Lung (tissue), 12 donors: Measurements from ENCODE around the gene ACOD1. TPM values are rescaled to one million over a fixed set of nuclear protein-coding genes. Genes with fewer than 3 reads are reported as not detected.

Experiments
- ATAC-seq: fragments of 200-7000 bp; cut with Tn5 transposase; one replicate; pipeline ENCODE4 v1.9.1; 2020; ENCODE audit warnings: moderate number of reproducible peaks; ENCODE audit not compliant: insufficient read depth, low FRiP score
- DNase-seq, 3 donors: peaks; one replicate each; pipeline ENCODE4 v3.0.0-alpha.2; 2013 to 2017
- H3K27ac ChIP-seq, 2 donors: one replicate each; pipeline ENCODE4 v1.5.1; 2013; ENCODE audit warnings: mild to moderate bottlenecking in 2 of 2, moderate library complexity in 2 of 2, control low read depth in 1 of 2, inconsistent platforms in 1 of 2, low read depth in 1 of 2, low read length in 1 of 2
- H3K27me3 ChIP-seq, 3 donors: one replicate each; pipeline ENCODE4 v1.5.1; 2013; ENCODE audit warnings: low read length in 2 of 3; ENCODE audit not compliant: control insufficient read depth in 3 of 3, insufficient read depth in 3 of 3
- H3K36me3 ChIP-seq, 4 donors: one replicate each; pipeline ENCODE4 v1.5.1; 2013; ENCODE audit warnings: low read length in 4 of 4, mild to moderate bottlenecking in 1 of 4, moderate library complexity in 1 of 4; ENCODE audit not compliant: control insufficient read depth in 4 of 4, insufficient read depth in 4 of 4
- H3K4me1 ChIP-seq, 5 donors: one replicate each; pipeline ENCODE4 v1.5.1; 2013; ENCODE audit warnings: low read length in 5 of 5, mild to moderate bottlenecking in 2 of 5, moderate library complexity in 1 of 5; ENCODE audit not compliant: control insufficient read depth in 5 of 5, insufficient read depth in 5 of 5
- H3K4me3 ChIP-seq: one replicate; pipeline ENCODE4 v1.5.1; 2013; ENCODE audit warnings: mild to moderate bottlenecking, control low read depth, moderate library complexity
- H3K9ac ChIP-seq, 2 donors: one replicate each; pipeline ENCODE4 v1.5.1; 2013; ENCODE audit warnings: low read length in 2 of 2, control low read depth in 1 of 2; ENCODE audit not compliant: insufficient read depth in 1 of 2
- H3K9me3 ChIP-seq, 4 donors: one replicate each; pipeline ENCODE4 v1.5.1; 2013; ENCODE audit warnings: low read length in 3 of 4, mild to moderate bottlenecking in 1 of 4, moderate library complexity in 1 of 4; ENCODE audit not compliant: control insufficient read depth in 4 of 4, insufficient read depth in 3 of 4
- CTCF ChIP-seq: IDR thresholded peaks from 2 replicates; pipeline ENCODE4 v1.5.1; 2012; ENCODE audit warnings: mild to moderate bottlenecking; ENCODE audit errors: control extremely low read depth, extremely low read depth
- WGBS, 2 donors: extraction: QIAGEN DNeasy Blood & Tissue Kit; methylation state at CpG; one replicate each; pipeline ENCODE4 v1.1.7; 2013; 5-methylcytosine and 5-hydroxymethylcytosine counted together
- polyA plus RNA-seq, 2 donors: library from polyadenylated mRNA; stranded (reverse); fragments of 200-250 nt; gene quantifications; one replicate each; pipeline ENCODE4 v1.2.1, GENCODE V29; 2013
- total RNA-seq, 2 donors: library from RNA; depleted of rRNA in 1 of 2; stranded (reverse); fragments of >200 nt in 1 of 2; gene quantifications; one replicate each; pipeline ENCODE4 v1.2.1, GENCODE V29; 2014 to 2021
- donor health status: control.
- donor health status: control.
- donor health status: Bipolar disorder and iron deficiency.
- donor health status: healthy.
- donor health status: DM: yes; HTN: yes; CAD: no.

ACOD1 gene
- total and polyA plus RNA-seq, 4 donors: 0.10 to 11.0 TPM; not detected in 2

GRCh38 chr13:76965759-76966421, 17.6 kb downstream of the ACOD1 start:
- Histone ChIP-seq H3K4me1 (peaks cover 0 to 12% (median 0%) of the 10 kb centered on the region in 5 donors), H3K9me3 (no peaks in the 10 kb centered on the region), H3K27ac (no peak overlapping the region), H3K4me3 (no peak overlapping the region), H3K36me3 (no peaks in the 10 kb centered on the region), H3K27me3 (no peaks in the 10 kb centered on the region), H3K9ac (no peak overlapping the region)
- ATAC-seq (peak; percentile 43), DNase-seq (peak; percentile 80 to 95 (median 90))
- no peak for TF ChIP-seq CTCF
- 68 to 72% methylated on average over 6 of the region's 6 CpGs for WGBS, 2 donors

DNA sequence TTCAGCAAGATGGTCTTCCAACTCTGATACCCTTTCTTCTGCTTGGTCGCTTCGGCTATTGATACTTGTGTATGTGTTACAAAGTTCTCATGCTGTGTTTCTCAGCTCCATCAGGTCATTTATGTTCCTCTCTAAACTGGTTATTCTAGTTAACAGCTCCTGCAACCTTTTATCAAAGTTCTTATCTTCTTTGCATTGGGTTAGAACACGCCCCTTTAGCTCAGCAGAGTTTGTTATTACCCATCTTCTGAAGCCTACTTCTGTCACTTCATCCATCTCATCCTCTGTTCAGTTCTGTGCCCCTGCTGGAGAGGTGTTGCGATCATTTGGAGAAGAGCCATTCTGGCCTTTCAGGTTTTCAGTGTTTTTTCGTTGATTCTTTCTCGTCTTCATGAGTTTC, 18.7 kb downstream of the ACOD1 start:
- H3K9me3 ChIP-seq: no peaks in the 10 kb centered on the region
- 91 to 95% methylated on average over 6 of the region's 6 CpGs for WGBS, 2 donors
- no peak for ATAC-seq

DNA sequence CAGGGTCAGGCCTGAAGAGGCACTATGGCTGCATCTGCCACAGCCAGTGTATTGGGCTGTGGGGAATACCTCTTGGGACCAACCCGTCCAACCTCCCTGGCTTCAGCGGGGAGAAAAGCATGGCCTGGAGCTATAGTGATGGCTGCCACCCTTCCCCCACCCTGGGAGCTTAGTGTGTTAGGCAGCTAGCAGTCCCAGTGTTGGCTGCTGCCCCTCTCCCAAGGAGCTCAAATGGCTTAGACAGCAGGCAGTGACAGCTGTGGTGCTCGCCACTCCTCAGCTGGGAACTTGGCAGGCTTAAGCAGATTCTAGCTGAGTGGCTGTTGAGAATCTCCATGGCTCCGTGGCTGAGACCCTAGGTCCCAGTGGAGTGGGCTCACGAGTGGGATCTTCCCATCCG, 19.7 kb downstream of the ACOD1 start:
- Histone ChIP-seq H3K9me3 (no peaks in the 10 kb centered on the region), H3K36me3 (no peaks in the 10 kb centered on the region), H3K4me3 (no peak overlapping the region), H3K27me3 (no peaks in the 10 kb centered on the region), H3K27ac (no peak overlapping the region), H3K9ac (no peak overlapping the region), H3K4me1 (peaks cover 0 to 12% (median 3%) of the 10 kb centered on the region in 5 donors)
- no peak for TF ChIP-seq CTCF
- 87 to 91% methylated on average over 6 of the region's 6 CpGs for WGBS, 2 donors
- ATAC-seq (no peak), DNase-seq (peak; percentile 25 to 67 (median 41))

More for the DNA sequence above, 18.7 kb downstream of the ACOD1 start:
- H3K4me1 ChIP-seq: peaks cover 0 to 12% (median 0%) of the 10 kb centered on the region in 5 donors
- H3K9ac ChIP-seq: no peak overlapping the region
- DNase-seq: no peak
- no peak overlapping the region for H3K27ac ChIP-seq
- no peak for TF ChIP-seq CTCF
- H3K36me3 ChIP-seq: no peaks in the 10 kb centered on the region
- no peak overlapping the region for H3K4me3 ChIP-seq
- H3K27me3 ChIP-seq: no peaks in the 10 kb centered on the region
